GM19372 (cell line): ENCODE data around the gene CPLX3.
A peak's percentile ranks its signal among the peaks of the same experiment; 100 is the strongest.
"Not testable (repeated sequence)": the region's sequence is repeated elsewhere in the genome, so short reads cannot be mapped to it uniquely, and the experiment has no call there.

Experiments
- ATAC-seq: cut with Tn5 transposase; IDR thresholded peaks from one replicate; pipeline ENCODE4 v1.9.1; 2021; ENCODE audit warnings: mild to moderate bottlenecking, low read depth, moderate library complexity; ENCODE audit not compliant: unreplicated experiment

CPLX3 gene, protein sequence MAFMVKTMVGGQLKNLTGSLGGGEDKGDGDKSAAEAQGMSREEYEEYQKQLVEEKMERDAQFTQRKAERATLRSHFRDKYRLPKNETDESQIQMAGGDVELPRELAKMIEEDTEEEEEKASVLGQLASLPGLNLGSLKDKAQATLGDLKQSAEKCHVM

DNA sequence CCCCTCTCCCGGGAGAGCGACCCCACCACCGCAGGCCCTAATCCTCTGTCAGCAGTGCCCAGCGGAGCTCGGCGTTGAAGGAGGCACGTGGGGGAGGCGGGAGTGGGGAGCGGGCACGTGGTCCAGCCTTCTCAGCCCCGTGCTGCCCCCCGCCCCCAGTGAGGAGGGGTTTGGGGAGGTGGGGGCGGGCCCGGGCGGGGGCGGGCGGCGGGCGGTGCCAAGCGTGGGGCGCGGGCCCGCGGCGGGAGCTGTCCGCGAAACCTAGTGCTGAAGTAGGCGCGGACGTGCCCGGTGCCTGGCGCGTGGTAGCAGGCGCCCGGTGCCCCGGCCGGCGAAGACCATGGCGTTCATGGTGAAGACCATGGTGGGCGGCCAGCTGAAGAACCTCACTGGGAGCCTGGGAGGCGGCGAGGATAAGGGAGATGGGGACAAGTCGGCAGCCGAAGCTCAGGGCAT is at the start of gene CPLX3:
Gene CPLX3, plus strand, starts transcription at position 264 of the 456 bp plus-strand sequence. Its CDS starts 77 bp downstream, at position 341.
- no peak for ATAC-seq

DNA sequence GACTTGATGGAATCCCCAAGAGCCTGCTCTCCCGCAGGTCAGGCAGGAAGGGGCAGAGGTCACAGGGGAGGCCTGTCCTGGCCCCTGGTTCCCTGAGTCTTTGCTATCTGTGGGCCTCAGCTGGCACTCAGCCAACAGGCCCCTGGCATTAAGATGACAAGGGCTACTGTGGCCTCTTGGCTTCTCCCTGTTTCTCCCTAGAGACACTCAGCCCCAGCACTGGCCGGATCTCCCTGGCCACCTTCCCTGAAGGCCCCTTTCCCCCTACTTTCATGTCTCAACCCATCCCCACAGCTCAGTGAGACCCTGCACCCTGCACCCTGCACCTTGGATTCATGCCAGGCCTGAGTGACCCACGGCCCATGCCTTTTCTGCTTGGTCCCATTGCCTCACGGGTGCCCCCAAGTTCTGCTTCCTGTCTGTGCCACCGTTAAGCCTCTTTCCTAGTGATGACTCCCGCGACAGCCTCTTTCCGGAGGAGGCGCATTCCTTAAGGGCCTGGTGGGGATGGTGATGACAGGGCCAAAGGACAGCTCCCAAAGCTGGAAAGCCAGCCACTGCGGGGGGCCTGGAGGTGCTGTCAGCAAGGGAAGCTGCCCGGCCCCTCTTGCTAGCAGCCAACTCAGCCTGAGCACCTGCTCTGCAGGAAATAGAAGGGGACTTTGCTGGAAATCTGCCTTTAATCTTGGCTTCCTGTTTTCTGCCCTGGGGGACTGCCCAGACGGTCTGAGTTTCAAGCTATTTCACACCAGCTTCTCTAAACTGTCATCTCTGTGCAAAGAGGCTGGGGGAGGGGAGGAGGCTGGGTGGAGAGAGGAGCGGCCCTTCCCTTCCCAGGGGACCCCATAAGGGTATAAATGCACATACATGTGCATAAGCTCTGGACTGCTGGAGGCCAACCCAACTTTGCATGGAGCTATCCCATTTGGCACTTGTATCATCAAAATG is 49.3 kb upstream of the CPLX3 start:
- ATAC-seq = no peak

DNA sequence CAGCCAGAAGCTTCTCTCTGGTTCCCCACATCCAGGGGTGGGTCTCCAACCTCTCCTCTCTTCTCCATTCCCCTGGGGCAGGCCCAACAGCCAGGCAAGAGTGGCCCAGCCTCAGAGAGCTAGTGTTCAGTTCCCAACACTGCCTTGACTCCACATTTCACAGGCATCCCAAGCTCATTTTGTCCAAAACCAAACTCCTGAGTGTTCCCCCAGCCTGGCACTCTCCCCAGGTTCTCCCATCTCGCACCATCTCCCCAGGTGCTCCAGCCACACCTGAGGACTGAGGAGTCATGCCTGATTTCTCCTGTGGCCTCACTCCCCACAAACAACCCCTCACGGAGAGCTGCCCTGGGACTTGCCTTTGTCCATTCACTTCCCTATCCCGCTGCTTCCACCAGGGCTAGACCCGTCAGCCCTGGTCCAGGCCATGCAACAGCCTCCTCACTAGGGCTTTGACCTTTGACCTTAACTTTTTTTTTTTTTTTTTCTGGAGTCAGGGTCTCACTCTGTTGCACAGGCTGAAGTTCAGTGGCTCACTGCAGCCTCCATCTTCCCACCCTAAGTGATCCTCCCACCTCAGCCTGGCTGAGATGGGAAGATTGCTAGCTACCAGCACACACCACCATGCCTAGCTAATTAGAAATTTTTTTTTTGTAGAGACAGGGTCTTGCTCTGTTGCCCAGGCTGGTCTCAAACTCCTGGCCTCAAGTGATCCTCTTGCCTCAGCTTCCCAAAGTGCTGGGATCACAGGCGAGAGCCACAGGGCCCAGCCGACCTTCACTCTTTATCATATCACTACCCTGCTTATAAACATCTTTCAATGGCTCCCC is 48.4 kb upstream of the CPLX3 start:
- ATAC-seq = no peak

DNA sequence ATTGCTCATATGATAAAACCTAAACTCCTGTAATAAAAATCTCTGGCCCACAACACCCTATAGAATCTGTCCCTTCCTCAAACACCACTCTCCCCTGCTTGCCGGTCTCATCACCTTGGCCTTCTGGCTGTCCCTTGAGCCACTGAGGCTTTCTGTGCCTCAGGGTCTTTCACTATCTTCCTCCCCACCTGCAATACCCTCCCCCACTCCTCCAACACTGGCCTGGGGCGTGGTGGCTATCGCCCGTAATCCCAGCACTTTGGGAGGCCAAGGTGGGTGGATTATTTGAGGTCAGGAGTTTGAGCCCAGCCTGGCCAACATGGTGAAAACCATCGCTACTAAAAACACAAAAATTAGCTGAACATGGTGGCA is 47.8 kb upstream of the CPLX3 start:
- ATAC-seq = no peak

DNA sequence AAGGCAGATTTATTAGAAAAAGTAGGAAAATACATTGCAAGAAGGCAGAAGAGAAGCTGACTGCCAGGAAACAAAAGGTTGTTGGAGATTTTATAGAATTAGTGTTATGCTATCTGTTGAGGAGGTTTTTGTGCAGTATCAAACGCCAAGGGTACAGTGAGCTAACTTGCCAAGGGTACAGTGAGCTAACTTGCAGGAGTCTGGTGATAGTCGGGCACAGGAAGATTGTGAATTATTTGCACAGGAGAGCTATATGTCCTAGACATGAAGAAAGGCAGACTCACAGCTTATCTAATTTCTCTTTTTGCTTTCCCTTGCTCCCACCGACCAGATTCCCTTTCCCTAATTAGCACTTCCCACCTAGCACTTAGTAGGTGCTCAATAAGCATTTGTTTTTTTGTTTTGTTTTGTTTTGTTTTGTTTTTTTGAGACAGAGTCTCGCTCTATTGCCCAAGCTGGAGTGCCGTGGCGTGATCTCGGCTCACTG is 47.2 kb upstream of the CPLX3 start:
- ATAC-seq = no peak

DNA sequence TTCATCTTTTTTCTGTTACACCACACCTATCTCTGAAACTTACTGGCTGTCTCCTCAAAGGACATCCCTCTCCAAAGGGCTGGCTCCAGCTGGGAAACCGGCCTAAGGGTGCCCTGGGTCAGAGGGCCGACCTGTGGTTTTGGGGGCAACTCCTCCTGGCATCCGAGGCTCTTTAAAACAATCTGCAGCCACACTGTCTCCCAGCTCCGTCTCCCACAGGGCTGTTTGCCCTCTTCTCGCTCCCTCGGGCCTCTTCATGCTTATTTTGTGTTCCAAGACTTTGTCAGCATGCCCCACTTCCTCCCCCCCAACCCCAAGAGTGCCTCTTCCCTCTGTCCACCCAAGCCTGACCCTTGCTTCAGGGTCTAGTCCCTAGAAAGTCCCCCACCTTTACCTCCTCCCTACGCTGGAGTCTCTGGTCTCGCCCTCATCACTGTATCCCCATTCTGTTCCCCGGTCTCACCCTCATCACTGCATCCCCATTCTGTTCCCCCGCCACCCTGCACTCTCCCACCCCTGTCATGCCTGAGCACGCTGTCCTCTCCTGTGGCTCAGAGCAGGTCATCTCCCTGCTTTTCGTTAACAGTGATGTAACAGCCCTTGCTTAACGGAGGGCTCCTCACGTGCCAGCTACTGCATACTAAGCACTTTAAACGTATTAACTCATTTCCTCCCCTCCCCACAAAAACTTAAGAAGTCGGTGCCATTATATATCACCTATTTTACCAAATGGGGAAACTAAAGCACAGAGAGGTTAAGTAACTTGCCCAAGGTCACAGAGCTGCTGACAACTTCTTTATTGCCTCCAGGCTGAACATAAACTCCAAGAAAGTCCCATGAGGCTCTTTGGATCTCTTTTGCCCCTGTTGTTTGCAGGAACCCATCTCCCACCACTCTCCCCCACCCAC is 45.6 kb upstream of the CPLX3 start:
- no peak for ATAC-seq

DNA sequence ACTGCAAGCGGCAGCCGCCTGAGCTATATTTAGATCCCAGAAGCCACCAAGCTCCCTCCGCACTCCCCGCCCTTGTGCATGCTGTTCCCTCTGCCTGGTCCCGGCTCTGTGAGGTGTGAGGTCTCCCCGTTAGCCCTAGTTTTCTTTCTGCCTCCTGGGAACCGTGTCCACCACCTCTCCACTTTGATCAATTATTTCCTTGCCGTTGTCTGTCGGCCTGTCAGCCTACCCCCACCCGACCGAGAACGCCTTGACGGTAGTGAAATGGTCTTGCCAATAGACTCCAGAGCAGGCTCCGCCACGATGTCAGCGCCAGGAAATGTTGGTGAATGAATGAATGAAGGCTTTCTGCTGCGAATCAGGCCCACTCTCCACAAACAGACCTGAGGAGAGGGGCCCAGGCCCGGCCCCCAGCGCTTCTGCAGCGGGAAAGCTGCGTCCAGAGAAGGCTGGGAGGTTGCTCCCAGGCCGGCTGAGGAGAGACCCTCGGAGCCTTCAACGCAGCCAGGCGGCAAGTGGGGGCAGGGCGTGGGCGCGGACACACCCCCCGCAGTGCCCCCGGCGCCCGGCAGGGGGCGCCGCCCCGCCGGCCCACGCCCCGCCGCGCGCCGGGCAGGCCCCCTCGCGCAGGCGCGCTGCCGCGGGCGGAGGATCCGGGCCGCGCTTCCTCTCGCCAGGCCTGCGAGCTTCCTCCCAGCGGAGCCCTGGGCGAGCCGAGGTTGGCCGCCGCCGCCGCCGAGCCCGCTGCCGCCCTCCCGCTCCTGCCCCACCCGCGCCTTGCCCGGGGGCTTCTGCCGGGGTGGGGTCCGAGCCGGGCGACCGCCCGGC is 44.8 kb upstream of the CPLX3 start, which contains the start of gene CSK:
Gene CSK, plus strand, starts transcription at position 650 of the 828 bp plus-strand sequence. CDS start 16,218 bp downstream, outside the sequence.
- peak; percentile 50 for ATAC-seq

DNA sequence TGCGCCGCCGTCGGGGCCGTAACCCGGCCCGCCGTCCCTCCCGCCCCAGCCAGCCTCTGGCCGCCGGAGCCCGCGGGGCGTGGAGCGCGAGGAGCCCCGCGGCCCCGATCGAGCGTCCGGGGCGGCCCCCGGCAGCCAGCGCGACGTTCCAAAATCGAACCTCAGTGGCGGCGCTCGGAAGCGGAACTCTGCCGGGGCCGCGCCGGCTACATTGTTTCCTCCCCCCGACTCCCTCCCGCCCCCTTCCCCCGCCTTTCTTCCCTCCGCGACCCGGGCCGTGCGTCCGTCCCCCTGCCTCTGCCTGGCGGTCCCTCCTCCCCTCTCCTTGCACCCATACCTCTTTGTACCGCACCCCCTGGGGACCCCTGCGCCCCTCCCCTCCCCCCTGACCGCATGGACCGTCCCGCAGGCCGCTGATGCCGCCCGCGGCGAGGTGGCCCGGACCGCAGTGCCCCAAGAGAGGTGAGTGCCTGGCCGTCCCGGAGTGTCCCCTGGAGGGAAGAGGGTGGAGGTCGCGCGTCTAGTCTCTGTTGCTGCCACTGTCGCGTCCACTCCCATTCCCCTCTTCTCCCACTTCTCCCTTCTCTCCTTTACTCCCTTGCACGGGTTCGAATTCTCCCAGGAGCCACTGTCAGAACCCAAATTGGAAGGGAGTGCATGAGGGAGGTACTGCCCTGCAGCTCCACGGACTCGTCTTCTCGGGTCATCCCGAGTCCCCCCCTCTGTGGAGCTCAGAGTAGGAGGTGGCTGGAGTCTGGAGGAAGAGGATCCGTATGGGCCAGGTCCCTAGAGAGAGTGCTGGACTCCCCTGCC is 44.0 kb upstream of the CPLX3 start:
- ATAC-seq = peak; percentile 6

DNA sequence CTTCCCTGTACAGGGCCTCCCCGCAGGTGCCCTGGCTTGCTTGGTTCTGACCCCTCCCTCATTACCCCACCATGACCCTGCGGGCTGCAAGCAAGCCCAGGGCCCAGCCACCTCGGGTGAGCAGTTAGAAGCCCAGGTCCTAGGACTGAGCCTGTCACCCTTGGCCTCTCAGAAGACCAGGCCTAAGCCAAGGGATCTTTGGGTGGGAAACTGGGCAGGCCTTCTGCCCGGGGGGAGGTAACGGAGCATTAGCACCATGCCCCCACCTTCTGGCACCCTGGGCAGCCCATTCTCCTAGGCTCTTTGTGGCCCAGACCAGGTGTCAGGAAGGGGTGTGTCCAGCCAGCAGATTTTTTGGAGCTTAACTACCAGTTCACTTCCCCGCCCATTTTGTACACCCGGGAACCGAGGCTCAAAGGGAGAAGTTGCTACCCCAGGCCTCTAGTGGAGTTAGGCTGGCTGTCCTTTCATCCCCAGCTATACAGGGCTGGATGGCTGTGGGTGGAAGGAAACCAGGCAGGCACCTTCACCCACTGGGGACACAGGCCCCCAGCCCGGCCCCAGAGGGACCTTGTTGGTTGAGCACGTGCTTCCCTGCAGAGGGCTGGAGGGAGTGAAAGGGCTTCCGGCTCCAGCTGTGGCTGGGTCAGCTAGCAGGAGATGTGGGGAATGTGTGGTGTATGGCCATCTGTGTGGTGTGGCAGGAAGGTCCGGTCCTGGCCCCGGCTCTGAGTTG is 43.2 kb upstream of the CPLX3 start:
- no peak for ATAC-seq

DNA sequence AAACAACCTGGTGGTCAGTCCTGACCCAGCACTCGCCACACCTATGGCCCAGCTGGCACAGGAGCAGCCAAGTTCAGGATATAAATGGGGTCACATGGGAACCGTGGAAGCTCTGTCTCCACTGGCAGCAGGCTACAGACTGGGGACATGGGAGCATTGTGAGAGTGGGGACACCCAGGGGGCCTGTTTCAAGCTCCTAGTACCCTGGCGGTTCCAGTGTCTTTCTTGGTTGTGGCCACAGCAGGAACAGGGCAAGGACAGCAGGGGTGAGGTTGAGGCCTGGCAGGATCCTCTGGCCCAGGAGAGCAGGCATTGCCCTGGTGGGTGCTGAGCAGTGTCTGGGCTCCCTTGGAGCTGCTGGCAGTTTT is 42.6 kb upstream of the CPLX3 start:
- no peak for ATAC-seq

DNA sequence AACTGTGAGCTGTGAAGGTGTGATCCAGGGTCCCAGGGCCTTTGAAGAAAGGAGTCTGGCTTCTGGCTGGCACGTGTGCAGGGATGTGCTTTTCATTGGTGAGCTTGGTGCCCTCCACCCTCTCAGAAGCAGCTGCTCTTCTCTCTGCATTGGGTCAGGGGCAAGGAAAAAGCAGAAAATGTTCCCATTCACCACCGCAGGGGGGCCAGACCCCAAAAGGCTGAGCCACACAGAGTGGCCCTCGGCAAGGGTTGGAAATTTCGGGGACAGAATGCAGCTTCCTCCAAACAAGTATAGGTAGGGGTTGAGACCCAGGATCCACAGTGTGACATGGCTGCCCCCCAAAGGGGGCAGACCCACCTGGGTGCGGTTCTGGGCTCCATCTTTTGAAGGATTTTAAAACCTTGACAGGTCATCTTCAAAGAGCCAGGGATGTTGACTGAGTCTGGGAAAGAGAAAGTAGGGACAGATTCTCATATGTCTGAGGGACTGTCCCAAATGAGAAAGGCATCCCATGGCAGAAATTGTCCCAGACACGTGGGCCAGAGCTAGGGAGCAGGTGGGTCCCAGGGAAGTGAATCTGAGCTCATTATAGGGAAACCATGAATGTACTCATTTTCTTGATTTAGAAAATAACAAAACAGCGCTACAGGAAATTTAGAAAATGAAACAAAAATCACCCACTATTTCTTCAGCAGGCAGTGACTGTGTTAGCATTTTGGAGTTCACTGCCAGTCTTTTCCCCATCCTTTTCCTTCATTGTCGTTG is 41.8 kb upstream of the CPLX3 start:
- ATAC-seq = no peak

DNA sequence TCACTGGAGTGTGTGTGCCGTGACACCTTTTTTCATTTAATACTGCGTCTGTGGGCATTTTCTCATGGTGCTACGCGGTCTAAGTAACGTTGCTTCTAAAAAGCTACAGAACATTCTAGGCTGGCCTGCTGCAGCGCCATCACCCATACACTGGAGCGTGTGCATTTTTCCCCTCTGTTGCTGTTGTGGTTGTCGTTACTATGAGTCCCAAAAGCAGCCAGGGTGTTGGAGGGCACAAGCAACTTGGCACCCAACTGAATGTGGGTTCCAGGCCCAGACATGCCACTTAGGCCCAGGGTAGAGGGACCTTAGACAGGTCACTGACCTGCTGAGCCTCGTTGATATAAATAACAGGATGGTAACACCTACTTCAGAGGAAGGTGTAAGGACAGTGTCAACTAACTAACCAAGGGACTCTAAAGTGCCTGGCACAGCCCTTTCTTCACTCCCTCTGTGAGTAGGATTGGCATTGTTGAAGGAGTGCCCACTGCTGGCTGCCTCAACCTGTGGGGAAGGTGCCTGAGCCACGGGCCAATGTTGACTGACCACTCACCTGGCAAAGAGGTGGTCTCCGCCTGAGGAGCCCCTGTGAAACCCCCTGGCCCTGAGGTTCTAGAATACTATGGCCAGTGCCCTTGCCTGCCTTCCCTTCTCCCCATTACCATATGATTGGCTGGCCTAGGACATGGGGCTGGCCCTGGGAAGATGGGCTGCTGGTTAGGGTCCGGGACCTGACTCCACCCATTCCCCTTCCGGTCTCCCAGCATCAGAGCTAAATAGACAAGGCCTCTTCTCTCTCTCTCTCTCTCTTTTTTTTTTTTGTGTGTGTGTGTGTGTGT is 41.0 kb upstream of the CPLX3 start:
- ATAC-seq = no peak

DNA sequence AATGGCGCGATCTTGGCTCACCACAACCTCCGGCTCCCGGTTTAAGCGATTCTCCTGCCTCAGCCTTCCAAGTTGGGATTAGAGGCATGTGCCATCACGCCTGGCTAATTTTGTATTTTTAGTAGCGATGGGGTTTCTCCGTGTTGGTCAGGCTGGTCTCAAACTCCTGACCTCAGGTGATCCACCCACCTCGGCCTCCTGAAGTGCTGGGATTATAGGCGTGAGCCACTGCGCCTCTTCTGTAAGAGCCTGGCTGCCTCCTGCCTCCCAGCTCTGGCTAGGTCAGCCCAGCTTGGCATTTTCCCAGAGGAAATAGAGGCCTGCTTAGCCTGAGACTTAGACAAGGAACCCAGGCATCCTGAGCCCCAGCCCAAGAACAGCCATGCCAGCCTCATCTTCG is 40.3 kb upstream of the CPLX3 start:
- not testable (repeated sequence) for ATAC-seq

DNA sequence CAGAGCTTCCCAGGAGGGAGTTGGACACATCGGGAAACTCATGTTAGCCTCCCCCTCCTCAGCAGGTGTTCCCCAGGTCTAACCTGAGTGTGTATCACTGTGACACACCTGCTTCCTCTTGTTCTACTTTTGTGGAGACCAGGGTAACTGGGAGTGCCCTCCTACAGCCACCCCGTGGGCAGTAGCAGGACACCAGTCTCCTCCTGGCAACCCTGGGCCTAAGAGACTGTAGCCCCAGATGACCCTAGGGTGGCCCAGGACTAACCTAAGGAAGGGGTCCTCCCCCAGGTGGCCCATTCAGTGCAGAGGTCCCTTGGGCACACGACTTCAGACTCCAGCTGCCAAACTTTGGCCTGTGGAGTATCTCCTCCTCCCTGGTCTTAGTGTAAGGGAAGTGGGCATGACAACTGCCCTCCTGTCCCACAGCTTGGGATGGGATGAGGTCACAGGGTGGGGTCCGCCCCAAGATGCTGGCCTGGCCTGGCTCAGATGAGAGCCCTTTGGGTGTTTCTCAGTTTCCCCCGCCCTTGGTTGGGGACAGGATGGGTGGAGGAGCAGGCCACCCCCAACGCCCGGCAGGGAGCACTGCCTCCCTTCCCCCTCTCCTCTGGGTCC is 39.8 kb upstream of the CPLX3 start:
- ATAC-seq = no peak

DNA sequence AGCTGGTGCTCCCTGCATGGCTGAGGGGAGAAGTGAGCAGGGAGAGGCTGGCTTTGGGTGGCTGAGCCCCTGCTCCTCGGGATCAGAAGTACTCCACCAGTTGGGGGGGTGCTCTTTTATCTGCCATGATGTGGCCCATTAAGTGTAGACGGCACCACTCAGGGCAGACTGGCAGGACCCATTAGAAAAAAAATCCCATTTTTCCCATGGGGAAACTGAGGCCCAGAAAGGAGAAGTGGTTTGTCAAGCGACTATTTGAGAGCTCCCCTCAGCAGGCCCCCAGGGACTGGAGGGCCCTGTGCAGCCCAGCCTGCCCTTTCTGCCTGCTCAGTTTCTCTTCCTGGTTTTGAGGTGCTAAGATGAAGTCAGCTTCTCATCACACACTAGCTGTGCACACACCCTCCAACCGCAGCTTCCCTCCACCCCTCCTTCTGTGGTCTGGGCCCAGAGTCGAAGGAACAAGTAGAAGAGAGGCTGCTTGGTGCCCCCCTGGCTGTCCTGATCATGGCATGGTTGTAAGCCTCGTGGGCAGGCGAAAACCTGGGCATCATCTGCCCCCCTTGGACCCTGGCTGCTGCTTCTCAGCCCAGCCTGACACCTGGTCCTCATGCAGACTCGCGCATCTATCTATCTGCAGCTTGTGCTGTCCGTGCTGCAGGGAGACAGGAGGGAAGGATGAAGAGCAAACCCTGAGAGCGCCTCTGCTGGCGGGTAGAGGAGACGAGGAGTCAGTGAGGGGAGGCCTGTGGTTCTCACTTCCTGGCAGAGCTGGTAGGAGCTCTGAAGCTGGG is 39.0 kb upstream of the CPLX3 start:
- ATAC-seq = peak; percentile 43
